IPS DF 19.7 (cell line): Measurements from ENCODE around the gene CASKIN1.
"Not testable (repeated sequence)": the region's sequence is repeated elsewhere in the genome, so short reads cannot be mapped to it uniquely, and the experiment has no call there.

Source experiments
- DNase-seq: peaks from one replicate; pipeline ENCODE4 v3.0.0-alpha.2; 2013; ENCODE audit warnings: low read depth, low spot score

The CASKIN1 gene

GRCh38 chr16:2135770-2136490, 60.5 kb downstream of the CASKIN1 start, which contains the start of gene PKD1:
Gene PKD1 (minus strand): TSS chr16:2135898. CDS start chr16:2135689, 209 bp downstream.
- DNase-seq = not testable (repeated sequence)

GRCh38 chr16:2135071-2135470, 61.3 kb downstream of the CASKIN1 start:
- DNase-seq = not testable (repeated sequence)

- DNase-seq = not testable (repeated sequence)
These were observed 62.6 kb downstream of the CASKIN1 start for GRCh38 chr16:2133797-2134196.

GRCh38 chr16:2129890-2130447, 66.4 kb downstream of the CASKIN1 start:
- not testable (repeated sequence) for DNase-seq

- not testable (repeated sequence) for DNase-seq
These were observed 67.2 kb downstream of the CASKIN1 start for GRCh38 chr16:2129251-2129650.

- not testable (repeated sequence) for DNase-seq
These were observed 68.7 kb downstream of the CASKIN1 start for GRCh38 chr16:2127630-2128280.
